H1 (cell line): ENCODE results near the gene HACE1. TPM values are rescaled to one million over a fixed set of nuclear protein-coding genes. Genes with fewer than 3 reads are reported as not detected.

ENCODE experiments used
- ASH2L ChIP-seq: fragments of 200-600, 300-600 bp; sonication (generic); IDR thresholded peaks from one replicate; pipeline ENCODE4 v1.7.1; 2017; ENCODE audit warnings: low read length
- CTBP2 ChIP-seq: IDR thresholded peaks from 2 replicates; pipeline ENCODE4 v1.7.0; 2011; ENCODE audit warnings: borderline replicate concordance, mild to moderate bottlenecking, moderate library complexity, mixed read lengths, low read length; ENCODE audit not compliant: insufficient read depth, insufficient read length
- JUN ChIP-seq: IDR thresholded peaks from 2 replicates; pipeline ENCODE4 v1.6.1; 2011; ENCODE audit warnings: low read depth, mild to moderate bottlenecking, improper control_type of control experiment, low read length
- RNF2 ChIP-seq: fragments of 200-900, 300-1000 bp; sonication (generic); IDR thresholded peaks from 2 replicates; pipeline ENCODE4 v1.7.1; 2016; ENCODE audit warnings: borderline replicate concordance, low read depth, mild to moderate bottlenecking, antibody characterized with exemption, low read length; ENCODE audit not compliant: poor library complexity, severe bottlenecking; ENCODE audit errors: missing control alignments
- polyA plus RNA-seq, 7 experiments: library from polyadenylated mRNA; depleted of rRNA in 3 of 7; stranded (reverse) in 5 of 7; unstranded in 2 of 7; fragments of >200 nt in 5 of 7; fragments of 200-250 nt in 2 of 7; gene quantifications; 1 replicate in 5 of 7; 2 replicates in 1 of 7; 4 replicates in 1 of 7; pipeline versions ENCODE4 v1.2.1 to v1.2.3, GENCODE V29; 2011 to 2013; ENCODE audit warnings: missing spikeins in 2 of 7, mixed read lengths in 2 of 7
- total RNA-seq: library from RNA; stranded (reverse); fragmentation: NEBNext Ultra II Directional; extraction: Animal tissue kit (Norgen Biotek cat#: 25700); gene quantifications from 2 replicates; pipeline ENCODE4 v1.2.1, GENCODE V29; 2021

HACE1 gene
- total and polyA plus RNA-seq, 2 of the 8 experiments (the other 6 are each of a cell fraction or from before 2014, with no cell fraction given), result 7.1 to 21.3 TPM

DNA sequence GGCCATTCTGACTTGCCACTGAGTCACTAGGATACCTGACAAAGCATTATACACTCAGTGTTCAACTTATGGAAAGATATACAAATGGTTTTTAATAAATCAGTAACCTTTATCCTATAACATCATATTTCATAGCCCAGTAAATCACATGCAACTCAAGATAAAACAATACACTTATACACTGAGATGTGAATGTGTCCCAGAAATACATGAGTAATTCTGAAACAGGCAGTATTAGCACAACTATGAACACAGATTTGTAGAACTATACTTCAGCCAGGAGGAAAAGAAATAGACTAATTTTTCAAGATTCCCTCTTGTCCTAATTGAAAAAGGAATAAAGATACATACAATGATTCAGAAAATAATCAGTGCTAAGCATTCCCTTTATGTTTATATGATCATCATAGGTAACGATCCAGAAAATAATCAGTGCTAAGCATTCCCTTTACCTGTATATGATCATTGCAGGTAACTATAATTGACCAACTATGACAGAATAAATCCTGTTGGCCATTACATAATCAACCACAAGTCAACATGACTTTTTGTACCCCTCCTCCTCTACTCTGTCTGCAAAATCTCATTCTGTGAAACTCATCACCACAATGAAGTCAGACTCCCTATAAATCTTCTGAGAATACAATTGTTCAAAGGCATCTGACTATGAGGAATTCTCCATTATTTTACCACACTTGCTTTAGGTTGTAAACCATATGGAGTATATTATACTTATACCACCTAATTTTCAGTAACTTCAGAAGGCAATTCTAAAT, 30.3 kb downstream of the HACE1 start (continued):
- TF ChIP-seq CTBP2, result no peak
- TF ChIP-seq ASH2L, result no peak
- TF ChIP-seq RNF2, result no peak
- TF ChIP-seq JUN, result no peak
